Brain microvascular endothelial cell (primary cell): ENCODE measurements around the gene PABPN1.

ENCODE experiments used
- DNase-seq: peaks from one replicate; pipeline ENCODE4 v3.0.0-alpha.2; 2020
- H3K27ac ChIP-seq: fragments of 250-450 bp; sonication (Bioruptor Pico); 2 replicates; pipeline ENCODE4 v1.5.1; 2020; ENCODE audit warnings: mild to moderate bottlenecking, moderate library complexity
- H3K27me3 ChIP-seq: fragments of 250-450 bp; sonication (Bioruptor Pico); replicated peaks from 2 replicates; pipeline ENCODE4 v1.5.1; 2020; ENCODE audit warnings: mild to moderate bottlenecking
- H3K36me3 ChIP-seq: fragments of 250-450 bp; sonication (Bioruptor Pico); replicated peaks from 2 replicates; pipeline ENCODE4 v1.5.1; 2020; ENCODE audit warnings: mild to moderate bottlenecking
- H3K4me3 ChIP-seq: 2 replicates; pipeline ENCODE4 v1.5.1; 2011; ENCODE audit warnings: low read depth, mild to moderate bottlenecking, control low read depth, low read length, moderate library complexity
- CTCF ChIP-seq: IDR thresholded peaks from 2 replicates; pipeline ENCODE4 v1.5.1; 2011; ENCODE audit warnings: low read depth, mild to moderate bottlenecking, moderate library complexity, low read length, control low read depth, inconsistent platforms; ENCODE audit errors: missing control alignments
- in situ Hi-C: cut with HindIII; loops from 2 replicates; pipeline ENCODE4 v1.10.0; 2017; ENCODE audit warnings: low sequenced_read_pairs, low pct_ligation_motif_present

The PABPN1 gene

GRCh38 chr14:23301288-23301968 lies 19.8 kb upstream of the PABPN1 start:
- Histone ChIP-seq H3K27me3 (no peaks in the 10 kb centered on the region), H3K4me3 (peak overlapping the region; percentile 74), H3K36me3 (no peaks in the 10 kb centered on the region), H3K27ac (peak overlapping the region; percentile 96)
- TF ChIP-seq CTCF: peak; percentile 65
- peak; percentile 96 for DNase-seq
- in situ Hi-C loops: no loop called here

- H3K4me3 ChIP-seq: peak overlapping the region; percentile 68
- peak overlapping the region; percentile 33 for H3K27ac ChIP-seq
- in situ Hi-C loops: no loop called here
- no peak for TF ChIP-seq CTCF
- no peaks in the 10 kb centered on the region for H3K36me3 ChIP-seq
- H3K27me3 ChIP-seq: no peaks in the 10 kb centered on the region
- peak; percentile 15 for DNase-seq
Observed at GRCh38 chr14:23301969-23302289, 19.3 kb upstream of the PABPN1 start.

- no peak for DNase-seq
- peak within 1 kb of the TSS; percentile 68 for H3K4me3 ChIP-seq
Observed at GRCh38 chr14:23302290-23303225, 18.7 kb upstream of the PABPN1 start, which contains the start of gene PPP1R3E. Gene PPP1R3E, minus strand, starts transcription at chr14:23302859. Its CDS starts 283 bp downstream, at chr14:23302576.

GRCh38 chr14:23306412-23307145 lies 14.7 kb upstream of the PABPN1 start, which contains the start of gene BCL2L2:
Gene BCL2L2, plus strand, starts transcription at chr14:23306833. Its CDS starts 935 bp downstream, at chr14:23307768.
- TF ChIP-seq CTCF: no peak
- in situ Hi-C loops: no loop called here
- peak; percentile 87 for DNase-seq
- no peaks in the 10 kb centered on the region for H3K27me3 ChIP-seq
- peaks cover 27% of the 10 kb centered on the region for H3K36me3 ChIP-seq
- peak within 1 kb of the TSS; percentile 86 for H3K27ac ChIP-seq
- peak within 1 kb of the TSS; percentile 92 for H3K4me3 ChIP-seq

More at GRCh38 chr14:23302290-23303225, 18.7 kb upstream of the PABPN1 start, which contains the start of gene PPP1R3E:
- H3K27ac ChIP-seq: peak within 1 kb of the TSS; percentile 33
- in situ Hi-C loops: no loop called here
- TF ChIP-seq CTCF: no peak
- no peaks in the 10 kb centered on the region for H3K36me3 ChIP-seq
- no peaks in the 10 kb centered on the region for H3K27me3 ChIP-seq

- no peaks in the 10 kb centered on the region for H3K27me3 ChIP-seq
- H3K27ac ChIP-seq: peak overlapping the region; percentile 86
- no peak for DNase-seq
- no peak for TF ChIP-seq CTCF
- peak overlapping the region; percentile 92 for H3K4me3 ChIP-seq
- in situ Hi-C loops: no loop called here
- peaks cover 31% of the 10 kb centered on the region for H3K36me3 ChIP-seq
Observed at GRCh38 chr14:23307146-23307530, 14.1 kb upstream of the PABPN1 start.
